GM12878 (cell line): ENCODE measurements around the gene SLC2A4RG. TPM values are rescaled to one million over a fixed set of nuclear protein-coding genes. Genes with fewer than 3 reads are reported as not detected.

Experiments used
- ATAC-seq: fragments of 200-7000 bp; cut with Tn5 transposase; 3 replicates; pipeline ENCODE4 v1.9.1; 2020; ENCODE audit warnings: mild to moderate bottlenecking, moderate library complexity
- BruUV-seq: library from RNA; stranded (reverse); fragments of 400-500 nt; replicated peaks from 2 replicates; lab custom pipeline; 2021; lab: Mats Ljungman, UMichigan
- CTCF ChIA-PET: fragments of 300-600 bp; sonication (Branson Sonifier 250); formaldehyde crosslinking; extraction: SDS; loops from one replicate; lab custom pipeline; 2021; ENCODE audit warnings: inconsistent platforms; lab: Yijun Ruan, JAX
- POLR2A ChIA-PET: fragments of 350-600 bp; formaldehyde crosslinking; extraction: SDS; loops from one replicate; lab custom pipeline; 2021; ENCODE audit warnings: inconsistent platforms; lab: Charles Lee
- RAD21 ChIA-PET: fragments of 300-600 bp; sonication (Branson Sonifier 250); formaldehyde crosslinking; loops from one replicate; lab custom pipeline; 2023; ENCODE audit warnings: antibody characterized with exemption; ENCODE audit not compliant: unreplicated experiment; lab: Charles Lee
- SMC1A ChIA-PET: fragments of 300-600 bp; sonication (Branson Sonifier 250); formaldehyde crosslinking; loops from one replicate; lab custom pipeline; 2023; ENCODE audit not compliant: unreplicated experiment, uncharacterized antibody; lab: Charles Lee
- DNase-seq: peaks from one replicate; pipeline ENCODE4 v3.0.0-alpha.2; 2011; ENCODE audit warnings: low read depth, low spot score
- FAIRE-seq: peaks from 3 replicates; lab custom pipeline; 2011; peaks lifted over from hg19 to GRCh38; lab: Jason Lieb, UNC
- H2AFZ ChIP-seq: 2 replicates; pipeline ENCODE4 v1.6.0; 2011; ENCODE audit warnings: low read depth, low read length, control low read depth; ENCODE audit not compliant: control insufficient read depth
- H3K27ac ChIP-seq: 2 replicates; pipeline ENCODE4 v1.5.1; 2011; ENCODE audit warnings: control low read depth; ENCODE audit not compliant: control insufficient read depth, insufficient read depth
- H3K27me3 ChIP-seq, 2 experiments: replicated peaks in 1 of 2; 2 replicates each; pipeline versions ENCODE4 v1.6.0 to v1.6.1; 2011; ENCODE audit warnings: low read length in 1 of 2; ENCODE audit not compliant: control insufficient read depth in 2 of 2, insufficient read depth in 2 of 2
- H3K36me3 ChIP-seq, 2 experiments: 2 replicates each; pipeline ENCODE4 v1.5.1; 2011; ENCODE audit warnings: low read length in 1 of 2; ENCODE audit not compliant: control insufficient read depth in 2 of 2, insufficient read depth in 2 of 2
- H3K4me1 ChIP-seq: 2 replicates; pipeline ENCODE4 v1.6.1; 2011; ENCODE audit warnings: mild to moderate bottlenecking, low read length, moderate library complexity, mixed read lengths; ENCODE audit not compliant: control insufficient read depth, insufficient read depth
- H3K4me2 ChIP-seq: 2 replicates; pipeline ENCODE4 v1.6.0; 2011; ENCODE audit warnings: control low read depth; ENCODE audit not compliant: control insufficient read depth, insufficient read depth
- H3K4me3 ChIP-seq: fragments of 200-600 bp; sonication (generic); 2 replicates; pipeline ENCODE4 v1.5.1; 2016
- H3K79me2 ChIP-seq: 2 replicates; pipeline ENCODE4 v1.6.0; 2011; ENCODE audit warnings: low read length; ENCODE audit not compliant: control insufficient read depth, insufficient read depth
- H3K9ac ChIP-seq: 2 replicates; pipeline ENCODE4 v1.8.0; 2011; ENCODE audit warnings: low read length, control low read depth, mixed read lengths; ENCODE audit not compliant: control insufficient read depth, insufficient read depth
- H3K9me3 ChIP-seq: replicated peaks from 3 replicates; pipeline ENCODE4 v1.5.1; 2011; ENCODE audit warnings: mild to moderate bottlenecking, low read length; ENCODE audit not compliant: control insufficient read depth, insufficient read depth
- H4K20me1 ChIP-seq: 2 replicates; pipeline ENCODE4 v1.6.0; 2011; ENCODE audit not compliant: control insufficient read depth, insufficient read depth
- BHLHE40 ChIP-seq, 2 experiments: fragments of 450-650 bp in 1 of 2; IDR thresholded peaks; 2 replicates each; pipeline ENCODE4 v1.6.1; 2011 to 2017; ENCODE audit warnings: low read depth in 2 of 2, borderline replicate concordance in 1 of 2, improper control_type of control experiment in 1 of 2, low read length in 1 of 2, mild to moderate bottlenecking in 1 of 2
- CBX3 ChIP-seq: fragments of 200-600 bp; sonication (generic); IDR thresholded peaks from 2 replicates; pipeline ENCODE4 v1.6.1; 2016; ENCODE audit warnings: low read depth, borderline replicate concordance
- CBX5 ChIP-seq: sonication (generic); IDR thresholded peaks from 2 replicates; pipeline ENCODE4 v1.6.1; 2016; ENCODE audit warnings: low read depth, moderate library complexity, mild to moderate bottlenecking, inconsistent platforms
- CEBPB ChIP-seq, 2 experiments: fragments of 150-350 bp in 1 of 2; IDR thresholded peaks; 2 replicates each; pipeline ENCODE4 v1.6.1; 2012 to 2014; ENCODE audit warnings: low read depth in 2 of 2, low read length in 2 of 2, borderline replicate concordance in 1 of 2, inconsistent platforms in 1 of 2
- EGR1 ChIP-seq, 2 experiments: IDR thresholded peaks; 1 replicate in 1 of 2; 2 replicates in 1 of 2; pipeline ENCODE4 v1.6.1; 2011 to 2012; ENCODE audit warnings: low read depth in 2 of 2, low read length in 2 of 2, borderline replicate concordance in 1 of 2, mild to moderate bottlenecking in 1 of 2, moderate library complexity in 1 of 2
- GATAD2B ChIP-seq: fragments of 450-650 bp; conservative IDR thresholded peaks from 2 replicates; pipeline ENCODE4 v1.6.1; 2017; ENCODE audit warnings: low read depth, mild to moderate bottlenecking, moderate library complexity
- MEF2A ChIP-seq: IDR thresholded peaks from 2 replicates; pipeline ENCODE4 v1.6.1; 2011; ENCODE audit warnings: low read depth, mild to moderate bottlenecking, low read length, moderate library complexity; ENCODE audit not compliant: insufficient read depth
- MEF2B ChIP-seq: fragments of 450-650 bp; IDR thresholded peaks from 2 replicates; pipeline ENCODE4 v1.6.1; 2018; ENCODE audit warnings: mild to moderate bottlenecking, moderate library complexity; ENCODE audit not compliant: partially characterized antibody, poor library complexity, severe bottlenecking
- NRF1 ChIP-seq: conservative IDR thresholded peaks from 2 replicates; pipeline ENCODE4 v1.6.1; 2011; ENCODE audit warnings: mild to moderate bottlenecking, low read depth, low read length, improper control_type of control experiment
- PML ChIP-seq: IDR thresholded peaks from 2 replicates; pipeline ENCODE4 v1.6.1; 2012; ENCODE audit warnings: low read length, inconsistent platforms
- POLR2A ChIP-seq: IDR thresholded peaks from 2 replicates; pipeline ENCODE4 v1.6.1; 2011; ENCODE audit warnings: low read depth, mild to moderate bottlenecking, low read length
- POLR2AphosphoS5 ChIP-seq: IDR thresholded peaks from 2 replicates; pipeline ENCODE4 v1.6.1; 2011; ENCODE audit warnings: mild to moderate bottlenecking, low read length, inconsistent platforms
- RBBP5 ChIP-seq: fragments of 200-600 bp; sonication (generic); conservative IDR thresholded peaks from 2 replicates; pipeline ENCODE4 v1.6.1; 2016
- RCOR1 ChIP-seq: conservative IDR thresholded peaks from 2 replicates; pipeline ENCODE4 v1.6.1; 2012; ENCODE audit warnings: low read depth, low read length, improper control_type of control experiment
- SIX5 ChIP-seq: IDR thresholded peaks from 2 replicates; pipeline ENCODE4 v1.6.1; 2011; ENCODE audit warnings: mild to moderate bottlenecking, low read depth, low read length, moderate library complexity; ENCODE audit not compliant: severe bottlenecking
- TAF1 ChIP-seq: IDR thresholded peaks from 2 replicates; pipeline ENCODE4 v1.6.1; 2011; ENCODE audit warnings: mild to moderate bottlenecking, low read depth, low read length, borderline replicate concordance
- TCF12 ChIP-seq: IDR thresholded peaks from 2 replicates; pipeline ENCODE4 v1.6.1; 2011; ENCODE audit warnings: low read depth, mild to moderate bottlenecking, low read length
- ZNF217 ChIP-seq: fragments of 450-650 bp; IDR thresholded peaks from 2 replicates; pipeline ENCODE4 v1.6.1; 2017; ENCODE audit warnings: antibody characterized with exemption, mild to moderate bottlenecking
- ZNF622 ChIP-seq: fragments of 450-650 bp; IDR thresholded peaks from 2 replicates; pipeline ENCODE4 v1.6.1; 2017; ENCODE audit warnings: mild to moderate bottlenecking, inconsistent platforms
- WGBS: methylation state at CpG from one replicate; pipeline ENCODE4 v1.1.6; 2016; ENCODE audit warnings: low lambda C conversion rate; ENCODE audit not compliant: insufficient replicate concordance, insufficient coverage; ENCODE audit errors: missing lambda C conversion rate; 5-methylcytosine and 5-hydroxymethylcytosine counted together
- in situ Hi-C: fragments of 300-500 bp; cut with MboI; formaldehyde crosslinking; loops from 9 replicates; pipeline ENCODE4 v1.14.3; 2018; ENCODE audit warnings: mixed read lengths
- intact Hi-C: fragments of 100-400 bp; cut with micrococcal nuclease; formaldehyde crosslinking; loops from one replicate; pipeline ENCODE4 v1.14.2; 2022; ENCODE audit not compliant: unreplicated experiment
- polyA plus RNA-seq, 11 experiments: library from polyadenylated mRNA; depleted of rRNA in 4 of 11; unstranded in 6 of 11; stranded (reverse) in 5 of 11; fragments of >200 nt; fragmentation: Nextera tagmentation in 4 of 11; fragmentation: Illumina TruSeq in 1 of 11; extraction: Ambion mirVana in 4 of 11; extraction: Trizol in 1 of 11; gene quantifications; 1 replicate in 1 of 11; 2 replicates in 10 of 11; pipeline versions ENCODE4 v1.2.1 to v1.2.3, GENCODE V29; 2011 to 2016; ENCODE audit warnings: inconsistent platforms in 2 of 11, missing spikeins in 2 of 11, low read depth in 1 of 11
- total RNA-seq, 4 experiments: library from RNA; depleted of rRNA in 3 of 4; stranded (reverse); fragments of >200 nt in 3 of 4; fragmentation: Illumina TruSeq in 1 of 4; extraction: Trizol in 1 of 4; gene quantifications; 2 replicates each; pipeline versions ENCODE4 v1.2.1 to v1.2.3, GENCODE V29; 2013 to 2021
- TF ChIP-seq, protein P1 (sequence below): IDR thresholded peaks from 2 replicates; pipeline ENCODE4 v1.6.1; 2012; ENCODE audit warnings: low read depth, low read length, improper control_type of control experiment
- TF ChIP-seq, protein P2 (sequence below): fragments of 150-350 bp; IDR thresholded peaks from 2 replicates; pipeline ENCODE4 v1.6.1; 2016; ENCODE audit warnings: low read depth, low read length

The SLC2A4RG gene
- total and polyA plus RNA-seq, 10 of the 15 experiments (the other 5 are each of a cell fraction or from before 2014, with no cell fraction given) = 0.34 to 65.9 (median 13.3) TPM

DNA sequence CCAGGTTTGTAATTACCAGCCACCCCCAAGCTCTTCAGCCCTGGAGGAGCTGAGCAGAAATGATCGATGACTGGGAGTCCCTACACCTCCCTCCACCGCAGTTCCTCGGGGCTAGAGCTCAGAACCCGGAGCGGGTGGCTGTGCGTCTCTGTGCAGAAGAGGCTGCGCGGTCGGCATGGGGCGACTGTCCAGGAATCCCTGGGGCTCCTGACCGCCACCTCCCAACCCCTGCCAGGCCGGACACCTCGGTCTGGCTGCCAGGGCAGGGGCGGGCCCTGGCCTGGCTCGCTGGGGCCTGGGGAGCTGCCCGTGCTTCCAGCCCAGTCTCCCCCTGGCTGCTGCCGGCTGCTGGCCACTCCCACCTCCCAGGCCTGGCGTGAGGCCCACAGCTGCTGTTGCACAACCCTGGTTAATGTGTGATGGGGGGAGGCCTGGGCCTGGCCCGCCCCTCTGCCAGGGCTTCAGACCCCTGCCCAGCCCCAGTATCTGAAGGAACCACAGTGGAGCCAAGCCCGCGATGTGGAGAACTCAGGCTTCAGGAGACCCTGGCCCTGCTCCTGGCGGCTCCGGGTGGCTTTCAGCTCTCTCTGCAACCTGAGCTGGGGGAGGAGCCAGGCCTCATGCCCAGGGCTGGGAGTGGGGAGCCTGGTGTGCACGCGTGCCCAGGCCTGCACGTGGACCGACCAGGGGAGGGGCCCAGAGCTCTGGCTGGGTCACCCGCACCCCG is 1.2 kb downstream of the SLC2A4RG start:
- ChIA-PET RAD21 (interaction anchor here (0.9 to 1.6 kb wide), 3 partner anchors 33 to 203 kb away, joined by 3 to 6 read pairs (median 5); partner anchors contain the start of genes ARFRP1, PTK6 and ZGPAT), CTCF (interaction anchor here (1.4 to 1.5 kb wide), 3 partner anchors 25 to 45 kb away, joined by 4 to 6 read pairs (median 5); no protein-coding TSS in a partner anchor), SMC1A (interaction anchor here (0.7 to 1.7 kb wide), 3 partner anchors 22 to 39 kb away, joined by 3 to 6 read pairs (median 5); partner anchors contain the start of genes ARFRP1 and ZGPAT), POLR2A (interaction anchor here (0.5 to 1.0 kb wide), 3 partner anchors 13 to 249 kb away, joined by 3 read pairs; no protein-coding TSS in a partner anchor)
- Histone ChIP-seq H3K27me3 (no peaks in the 10 kb centered on the region), H4K20me1 (no peaks in the 10 kb centered on the region), H3K9ac (peak overlapping the region; percentile 77), H3K4me1 (peaks cover 32% of the 10 kb centered on the region), H3K9me3 (no peaks in the 10 kb centered on the region), H3K79me2 (peaks cover 17% of the 10 kb centered on the region), H3K36me3 (peaks cover under 1 to 5% of the 10 kb centered on the region in 2 experiments; a peak in 3 of 4 replicates), H3K4me2 (peak overlapping the region; percentile 90), H3K4me3 (peak overlapping the region; percentile 76), H2AFZ (peak overlapping the region; percentile 37), H3K27ac (peak overlapping the region; percentile 72)
- in situ Hi-C loops = no loop called here
- 34% methylated on average over 28 of the region's 29 CpGs for WGBS
- no TSS peak for BruUV-seq
- no peak for DNase-seq
- intact Hi-C loops = no loop called here
- peak; percentile 27 for FAIRE-seq
- ATAC-seq = peak; percentile 9; the same call in 2 of the 3 replicates
- TF ChIP-seq, protein P1, sequence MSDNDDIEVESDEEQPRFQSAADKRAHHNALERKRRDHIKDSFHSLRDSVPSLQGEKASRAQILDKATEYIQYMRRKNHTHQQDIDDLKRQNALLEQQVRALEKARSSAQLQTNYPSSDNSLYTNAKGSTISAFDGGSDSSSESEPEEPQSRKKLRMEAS = no peak
- 0 out of 4 replicates have a peak, but pooled peaks of 1 of the 2 experiments have one; percentile 4 for TF ChIP-seq BHLHE40 (IDR thresholded peaks at IDR 0.05; ENCODE audit: borderline replicate concordance in 1 of 2, low read depth in 2 of 2, low read length in 1 of 2)
- TF ChIP-seq EGR1 (IDR thresholded peaks at IDR 0.05; ENCODE audit: borderline replicate concordance in 1 of 2, low read depth in 2 of 2, low read length in 2 of 2) = no peak
- TF ChIP-seq MEF2B = no peak
- no peak for TF ChIP-seq GATAD2B
- TF ChIP-seq RBBP5 = no peak
- TF ChIP-seq POLR2A = peak; percentile 26; the same call in 1 of the 2 replicates
- no peak for TF ChIP-seq TAF1
- 0 out of 2 replicates have a peak, but pooled peaks have one; percentile 22 for TF ChIP-seq POLR2AphosphoS5
- no peak for TF ChIP-seq MEF2A
- no peak for TF ChIP-seq CBX3
- TF ChIP-seq PML = no peak
- TF ChIP-seq RCOR1 = no peak
- no peak for TF ChIP-seq ZNF622
- TF ChIP-seq NRF1 = no peak
- TF ChIP-seq, protein P2, sequence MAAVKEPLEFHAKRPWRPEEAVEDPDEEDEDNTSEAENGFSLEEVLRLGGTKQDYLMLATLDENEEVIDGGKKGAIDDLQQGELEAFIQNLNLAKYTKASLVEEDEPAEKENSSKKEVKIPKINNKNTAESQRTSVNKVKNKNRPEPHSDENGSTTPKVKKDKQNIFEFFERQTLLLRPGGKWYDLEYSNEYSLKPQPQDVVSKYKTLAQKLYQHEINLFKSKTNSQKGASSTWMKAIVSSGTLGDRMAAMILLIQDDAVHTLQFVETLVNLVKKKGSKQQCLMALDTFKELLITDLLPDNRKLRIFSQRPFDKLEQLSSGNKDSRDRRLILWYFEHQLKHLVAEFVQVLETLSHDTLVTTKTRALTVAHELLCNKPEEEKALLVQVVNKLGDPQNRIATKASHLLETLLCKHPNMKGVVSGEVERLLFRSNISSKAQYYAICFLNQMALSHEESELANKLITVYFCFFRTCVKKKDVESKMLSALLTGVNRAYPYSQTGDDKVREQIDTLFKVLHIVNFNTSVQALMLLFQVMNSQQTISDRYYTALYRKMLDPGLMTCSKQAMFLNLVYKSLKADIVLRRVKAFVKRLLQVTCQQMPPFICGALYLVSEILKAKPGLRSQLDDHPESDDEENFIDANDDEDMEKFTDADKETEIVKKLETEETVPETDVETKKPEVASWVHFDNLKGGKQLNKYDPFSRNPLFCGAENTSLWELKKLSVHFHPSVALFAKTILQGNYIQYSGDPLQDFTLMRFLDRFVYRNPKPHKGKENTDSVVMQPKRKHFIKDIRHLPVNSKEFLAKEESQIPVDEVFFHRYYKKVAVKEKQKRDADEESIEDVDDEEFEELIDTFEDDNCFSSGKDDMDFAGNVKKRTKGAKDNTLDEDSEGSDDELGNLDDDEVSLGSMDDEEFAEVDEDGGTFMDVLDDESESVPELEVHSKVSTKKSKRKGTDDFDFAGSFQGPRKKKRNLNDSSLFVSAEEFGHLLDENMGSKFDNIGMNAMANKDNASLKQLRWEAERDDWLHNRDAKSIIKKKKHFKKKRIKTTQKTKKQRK = no peak
- no peak for TF ChIP-seq ZNF217
- no peak for TF ChIP-seq SIX5
- TF ChIP-seq TCF12 = 0 out of 2 replicates have a peak, but pooled peaks have one; percentile 5
- TF ChIP-seq CEBPB (IDR thresholded peaks at IDR 0.05; ENCODE audit: borderline replicate concordance in 1 of 2, low read depth in 2 of 2, low read length in 2 of 2) = peak in 1 of 2 experiments; percentile 76; a peak in 1 of 4 replicates
- no peak for TF ChIP-seq CBX5
